ENCODE measurements around the gene MRPL28.

DNA sequence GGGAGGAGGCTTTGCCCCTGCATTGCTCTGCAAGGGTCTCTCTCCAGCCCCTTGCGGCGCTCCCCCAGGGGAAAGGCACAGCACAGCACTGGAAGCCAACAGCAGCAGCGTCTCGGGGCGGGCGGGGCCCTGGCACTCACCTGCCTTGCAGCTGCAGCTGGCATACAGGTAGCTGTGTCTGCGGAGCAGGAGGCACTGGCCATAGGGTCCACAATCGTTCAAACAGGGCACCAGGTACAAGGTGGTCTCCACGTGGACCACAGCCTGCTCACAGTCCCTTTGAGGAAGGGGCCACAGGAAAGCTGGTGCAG lies 4.2 kb upstream of the MRPL28 start:
- TF ChIP-seq, protein P1, sequence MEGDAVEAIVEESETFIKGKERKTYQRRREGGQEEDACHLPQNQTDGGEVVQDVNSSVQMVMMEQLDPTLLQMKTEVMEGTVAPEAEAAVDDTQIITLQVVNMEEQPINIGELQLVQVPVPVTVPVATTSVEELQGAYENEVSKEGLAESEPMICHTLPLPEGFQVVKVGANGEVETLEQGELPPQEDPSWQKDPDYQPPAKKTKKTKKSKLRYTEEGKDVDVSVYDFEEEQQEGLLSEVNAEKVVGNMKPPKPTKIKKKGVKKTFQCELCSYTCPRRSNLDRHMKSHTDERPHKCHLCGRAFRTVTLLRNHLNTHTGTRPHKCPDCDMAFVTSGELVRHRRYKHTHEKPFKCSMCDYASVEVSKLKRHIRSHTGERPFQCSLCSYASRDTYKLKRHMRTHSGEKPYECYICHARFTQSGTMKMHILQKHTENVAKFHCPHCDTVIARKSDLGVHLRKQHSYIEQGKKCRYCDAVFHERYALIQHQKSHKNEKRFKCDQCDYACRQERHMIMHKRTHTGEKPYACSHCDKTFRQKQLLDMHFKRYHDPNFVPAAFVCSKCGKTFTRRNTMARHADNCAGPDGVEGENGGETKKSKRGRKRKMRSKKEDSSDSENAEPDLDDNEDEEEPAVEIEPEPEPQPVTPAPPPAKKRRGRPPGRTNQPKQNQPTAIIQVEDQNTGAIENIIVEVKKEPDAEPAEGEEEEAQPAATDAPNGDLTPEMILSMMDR (conservative IDR thresholded peaks at IDR 0.05 in 1 of 2, IDR thresholded peaks at IDR 0.05 in 1 of 2; ENCODE audit: extremely low read depth in 1 of 2, insufficient read depth in 1 of 2, low read depth in 1 of 2, low read length in 2 of 2) = no peak
- no peak for TF ChIP-seq EZH2 (IDR thresholded peaks at IDR 0.05; ENCODE audit: borderline replicate concordance, low read length)
